ENCODE measurements around the gene FYN.

FYN gene

DNA sequence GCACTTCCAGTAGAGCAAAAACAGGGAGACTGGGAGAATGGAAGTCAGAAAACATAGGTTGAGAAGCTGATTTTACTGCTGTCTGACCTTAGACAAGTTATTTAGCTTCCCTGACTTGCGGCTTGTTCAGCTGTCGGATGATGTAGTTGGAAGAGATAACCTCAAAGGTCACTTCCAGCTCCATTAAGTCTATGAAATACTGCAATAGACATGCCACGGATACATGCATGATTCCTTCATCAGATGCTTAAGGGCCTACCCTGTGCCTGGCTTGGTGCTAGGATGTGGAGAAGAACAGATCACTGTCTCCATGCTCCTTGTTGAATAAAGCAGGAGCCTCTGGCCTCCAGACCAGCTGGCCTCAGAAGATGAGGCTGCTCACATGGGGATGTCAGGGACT is 43.7 kb downstream of the FYN start:
- DNase-seq (ENCODE audit: low read depth) = no peak
- H3K4me3 ChIP-seq (ENCODE audit: low read length) = no peak overlapping the region
- TF ChIP-seq CTCF (IDR thresholded peaks at IDR 0.05; ENCODE audit: insufficient read depth, low read depth, low read length, missing control alignments) = no peak

GRCh38 chr6:111828809-111829208 is 44.4 kb downstream of the FYN start:
- no peak for DNase-seq (ENCODE audit: low read depth)
- H3K4me3 ChIP-seq (ENCODE audit: low read length) = no peak overlapping the region
- no peak for TF ChIP-seq CTCF (IDR thresholded peaks at IDR 0.05; ENCODE audit: insufficient read depth, low read depth, low read length, missing control alignments)

DNA sequence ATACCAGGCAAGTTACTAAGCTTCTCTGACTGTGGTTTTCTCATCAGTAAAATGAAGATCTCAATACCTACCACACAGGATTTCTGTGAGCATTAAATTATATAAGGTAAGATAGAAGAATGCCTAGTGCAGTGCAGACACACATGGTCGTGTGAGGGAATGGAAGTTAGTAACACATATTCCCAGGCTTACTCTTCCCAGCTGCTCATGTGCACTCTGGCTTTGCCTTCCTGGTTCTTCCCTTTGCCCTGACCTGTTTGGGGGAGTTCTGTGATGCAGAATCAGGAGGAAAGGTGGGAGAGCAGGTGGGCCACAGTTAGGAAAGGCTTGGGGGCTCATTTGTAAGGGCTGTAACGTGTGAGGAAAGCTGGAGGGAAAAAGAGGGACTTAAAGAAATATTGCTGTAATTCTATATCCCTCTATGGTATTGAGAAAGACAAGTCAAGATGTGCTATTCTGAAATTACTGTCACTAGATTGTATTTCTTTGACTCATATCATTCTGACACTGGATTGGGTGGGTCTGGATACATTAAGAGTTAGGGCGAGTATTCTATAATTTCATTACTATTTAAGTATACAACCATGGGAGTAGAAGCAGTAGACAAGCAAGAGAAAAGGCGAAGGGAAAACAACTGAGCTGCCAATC is 47.7 kb downstream of the FYN start:
- no peak overlapping the region for H3K4me3 ChIP-seq (ENCODE audit: low read length)
- no peak for DNase-seq (ENCODE audit: low read depth)
- TF ChIP-seq CTCF (IDR thresholded peaks at IDR 0.05; ENCODE audit: insufficient read depth, low read depth, low read length, missing control alignments) = no peak

DNA sequence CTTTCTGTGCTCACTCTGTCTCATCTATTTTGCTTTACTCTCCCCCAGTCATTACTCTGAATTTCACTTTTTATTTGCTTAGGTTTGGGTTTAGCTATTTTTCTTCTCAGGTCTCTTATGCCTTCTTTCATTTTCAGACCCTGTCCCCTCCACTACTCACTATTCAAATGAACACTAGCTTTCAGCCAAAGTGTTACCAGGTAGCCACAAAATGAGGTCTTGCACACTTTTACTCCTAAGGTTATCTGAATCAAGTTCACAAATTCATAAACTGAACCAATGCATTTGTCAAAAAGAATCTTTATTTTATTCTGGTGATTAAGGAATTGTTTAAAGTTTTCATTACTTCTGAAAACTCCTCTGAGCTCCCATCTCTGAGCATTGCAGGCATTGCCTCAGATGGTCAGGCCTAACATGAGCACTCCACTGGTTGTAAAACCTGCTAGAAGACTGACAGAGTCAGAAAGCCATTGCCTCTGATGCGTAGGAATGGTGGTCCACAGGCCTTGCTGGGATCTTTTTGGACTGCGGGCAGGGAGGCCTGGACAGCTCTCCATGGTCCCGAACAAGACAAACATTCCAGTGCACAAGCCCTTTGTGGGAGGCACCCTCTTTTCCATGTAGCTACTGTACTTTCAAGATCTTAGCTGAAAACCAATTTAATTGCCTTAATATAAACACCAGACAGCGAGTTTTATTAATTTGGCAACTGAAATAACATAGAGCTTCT is 48.5 kb downstream of the FYN start:
- DNase-seq (ENCODE audit: low read depth) = no peak
- H3K4me3 ChIP-seq (ENCODE audit: low read length) = no peak overlapping the region
- TF ChIP-seq CTCF (IDR thresholded peaks at IDR 0.05; ENCODE audit: insufficient read depth, low read depth, low read length, missing control alignments) = no peak

- DNase-seq (ENCODE audit: low read depth) = peak; percentile 36
Measured at GRCh38 chr6:111823831-111824607, 49.2 kb downstream of the FYN start.

DNA sequence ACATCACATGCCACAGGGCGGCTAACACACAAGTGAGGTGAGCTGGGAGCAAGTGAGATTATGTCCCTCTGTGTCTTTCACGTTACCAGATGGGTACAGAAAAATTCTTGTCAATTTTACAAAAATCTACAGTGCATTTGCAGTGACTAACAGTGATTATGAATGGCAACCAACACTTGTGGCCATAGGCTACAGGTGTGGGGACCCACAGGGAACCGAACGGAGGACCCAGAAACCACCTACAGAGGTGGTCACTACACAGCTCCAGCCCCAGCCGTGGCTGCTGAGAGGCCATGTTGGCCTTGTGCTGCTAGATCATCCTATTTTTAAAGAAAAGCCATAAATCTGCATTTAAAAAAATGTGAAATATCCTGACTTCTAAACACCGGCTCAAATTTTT is 50.2 kb downstream of the FYN start:
- H3K4me3 ChIP-seq (ENCODE audit: low read length) = no peak overlapping the region
- no peak for TF ChIP-seq CTCF (IDR thresholded peaks at IDR 0.05; ENCODE audit: insufficient read depth, low read depth, low read length, missing control alignments)
- DNase-seq (ENCODE audit: low read depth) = no peak

More at GRCh38 chr6:111823831-111824607, 49.2 kb downstream of the FYN start:
- H3K4me3 ChIP-seq (ENCODE audit: low read length) = no peak overlapping the region
- TF ChIP-seq CTCF (IDR thresholded peaks at IDR 0.05; ENCODE audit: insufficient read depth, low read depth, low read length, missing control alignments) = no peak
